ENCODE data around the gene FAM20A.

Gene FAM20A

GRCh38 chr17:68610554-68610953 is 9.4 kb upstream of the FAM20A start:
- DNase-seq (ENCODE audit: low spot score), result no peak

GRCh38 chr17:68608515-68609130 is 7.5 kb upstream of the FAM20A start:
- no peak for DNase-seq (ENCODE audit: low spot score)

- no peak for DNase-seq (ENCODE audit: low spot score)
Observed at GRCh38 chr17:68606451-68607307, 5.5 kb upstream of the FAM20A start.

- no peak for DNase-seq (ENCODE audit: low spot score)
Observed at GRCh38 chr17:68605914-68606313, 4.7 kb upstream of the FAM20A start.

- no peak for DNase-seq (ENCODE audit: low spot score)
Observed at GRCh38 chr17:68603656-68604055, 2.5 kb upstream of the FAM20A start.

- DNase-seq (ENCODE audit: low spot score), result no peak
Observed at GRCh38 chr17:68603027-68603426, 1.9 kb upstream of the FAM20A start.

GRCh38 chr17:68602289-68602688 is 1.1 kb upstream of the FAM20A start:
- DNase-seq (ENCODE audit: low spot score), result no peak

- no peak for DNase-seq (ENCODE audit: low spot score)
Observed at GRCh38 chr17:68601565-68602288, 560 bp upstream of the FAM20A start.

GRCh38 chr17:68600067-68600930 is 868 bp downstream of the FAM20A start:
- no peak for DNase-seq (ENCODE audit: low spot score)

GRCh38 chr17:68599552-68600066 is 1.6 kb downstream of the FAM20A start:
- DNase-seq (ENCODE audit: low spot score), result no peak

GRCh38 chr17:68599091-68599490 is 2.1 kb downstream of the FAM20A start:
- DNase-seq (ENCODE audit: low spot score), result peak; percentile 4

- DNase-seq (ENCODE audit: low spot score), result no peak
Observed at GRCh38 chr17:68598545-68598961, 2.6 kb downstream of the FAM20A start.

- no peak for DNase-seq (ENCODE audit: low spot score)
Observed at GRCh38 chr17:68598074-68598473, 3.1 kb downstream of the FAM20A start.

- DNase-seq (ENCODE audit: low spot score), result no peak
Observed at GRCh38 chr17:68596411-68596945, 4.7 kb downstream of the FAM20A start.

GRCh38 chr17:68595986-68596385 is 5.2 kb downstream of the FAM20A start:
- no peak for DNase-seq (ENCODE audit: low spot score)

GRCh38 chr17:68595496-68595895 is 5.7 kb downstream of the FAM20A start:
- no peak for DNase-seq (ENCODE audit: low spot score)

GRCh38 chr17:68594552-68594951 is 6.6 kb downstream of the FAM20A start:
- no peak for DNase-seq (ENCODE audit: low spot score)

GRCh38 chr17:68592682-68593641 is 8.2 kb downstream of the FAM20A start:
- no peak for DNase-seq (ENCODE audit: low spot score)

- DNase-seq (ENCODE audit: low spot score), result no peak
Observed at GRCh38 chr17:68592009-68592408, 9.2 kb downstream of the FAM20A start.

GRCh38 chr17:68591583-68591982 is 9.6 kb downstream of the FAM20A start:
- DNase-seq (ENCODE audit: low spot score), result no peak
